Measurements from ENCODE around the gene LRMDA.

DNA sequence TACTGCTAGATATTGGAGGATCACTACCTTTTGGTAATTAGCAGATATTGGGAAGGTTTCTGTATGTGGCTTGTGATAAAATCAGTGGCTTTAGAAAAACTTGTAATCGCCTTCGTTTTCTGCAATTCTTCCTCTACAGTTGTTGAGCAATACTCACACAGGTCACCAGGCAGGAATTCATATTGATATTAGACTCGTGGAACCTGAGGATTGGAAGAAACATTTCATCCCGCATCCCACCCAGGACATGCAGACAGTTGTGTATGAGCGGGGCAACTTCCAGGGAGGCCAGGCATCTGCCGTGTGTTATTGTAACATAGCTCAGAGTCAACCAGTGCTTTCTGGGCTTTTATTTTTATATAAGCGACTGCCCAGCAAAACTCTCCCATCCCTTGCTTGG is 821.3 kb downstream of the LRMDA start:
- no peak for TF ChIP-seq CTCF (IDR thresholded peaks at IDR 0.05)
- no peak for TF ChIP-seq EZH2 (IDR thresholded peaks at IDR 0.05; ENCODE audit: borderline replicate concordance, insufficient read depth, low read depth, low read length, poor library complexity, severe bottlenecking)
